GM12873 (cell line): ENCODE data around the gene LRRC43.

Source experiments
- TF ChIP-seq, protein P1 (sequence below): IDR thresholded peaks from 2 replicates; pipeline ENCODE4 v1.5.1; 2012; ENCODE audit warnings: low read depth, mild to moderate bottlenecking, moderate library complexity, low read length, control low read depth; ENCODE audit not compliant: insufficient read depth; ENCODE audit errors: missing control alignments

LRRC43 gene

DNA sequence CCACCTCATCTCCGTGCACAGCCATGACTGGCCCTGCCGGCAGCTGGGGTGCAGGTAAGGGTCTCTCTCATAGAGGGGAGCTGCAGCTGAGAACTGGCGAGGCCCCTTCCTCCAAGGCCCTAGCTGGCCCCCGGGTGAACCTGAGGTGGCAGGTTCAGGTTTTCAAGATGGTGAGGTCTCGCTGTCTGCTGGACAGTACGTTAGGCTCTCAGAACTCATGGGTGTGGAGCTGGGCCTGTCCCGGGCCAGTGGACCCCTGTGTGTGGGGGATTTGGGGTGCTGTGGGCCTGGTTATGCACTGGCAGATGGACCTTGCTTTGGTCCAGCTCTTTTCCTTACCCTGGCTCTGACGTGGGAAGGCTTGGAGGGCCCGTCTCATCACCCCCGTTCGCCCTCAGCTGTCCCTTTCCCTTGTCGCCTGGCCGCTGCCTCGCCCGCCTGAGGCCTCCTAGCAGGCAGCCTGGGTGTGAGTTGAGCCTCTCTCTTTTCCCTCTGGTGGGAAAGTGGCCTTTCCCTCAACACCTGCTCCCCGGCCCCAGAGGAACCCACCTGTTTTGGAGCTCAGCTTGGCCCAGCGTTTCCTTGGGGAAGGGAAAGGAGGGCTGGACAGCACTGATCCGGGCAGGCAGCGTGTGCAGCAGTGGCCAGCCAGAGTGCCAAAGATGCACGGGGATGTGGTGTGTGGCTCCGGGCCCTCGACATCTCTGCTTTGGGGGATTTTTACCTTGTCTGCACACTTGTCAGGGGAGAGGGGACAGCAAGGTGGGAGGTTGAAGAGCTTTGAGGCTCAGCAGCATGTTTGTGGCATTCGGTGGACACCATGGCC lies 37.2 kb upstream of the LRRC43 start:
- TF ChIP-seq, protein P1, sequence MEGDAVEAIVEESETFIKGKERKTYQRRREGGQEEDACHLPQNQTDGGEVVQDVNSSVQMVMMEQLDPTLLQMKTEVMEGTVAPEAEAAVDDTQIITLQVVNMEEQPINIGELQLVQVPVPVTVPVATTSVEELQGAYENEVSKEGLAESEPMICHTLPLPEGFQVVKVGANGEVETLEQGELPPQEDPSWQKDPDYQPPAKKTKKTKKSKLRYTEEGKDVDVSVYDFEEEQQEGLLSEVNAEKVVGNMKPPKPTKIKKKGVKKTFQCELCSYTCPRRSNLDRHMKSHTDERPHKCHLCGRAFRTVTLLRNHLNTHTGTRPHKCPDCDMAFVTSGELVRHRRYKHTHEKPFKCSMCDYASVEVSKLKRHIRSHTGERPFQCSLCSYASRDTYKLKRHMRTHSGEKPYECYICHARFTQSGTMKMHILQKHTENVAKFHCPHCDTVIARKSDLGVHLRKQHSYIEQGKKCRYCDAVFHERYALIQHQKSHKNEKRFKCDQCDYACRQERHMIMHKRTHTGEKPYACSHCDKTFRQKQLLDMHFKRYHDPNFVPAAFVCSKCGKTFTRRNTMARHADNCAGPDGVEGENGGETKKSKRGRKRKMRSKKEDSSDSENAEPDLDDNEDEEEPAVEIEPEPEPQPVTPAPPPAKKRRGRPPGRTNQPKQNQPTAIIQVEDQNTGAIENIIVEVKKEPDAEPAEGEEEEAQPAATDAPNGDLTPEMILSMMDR: no peak

DNA sequence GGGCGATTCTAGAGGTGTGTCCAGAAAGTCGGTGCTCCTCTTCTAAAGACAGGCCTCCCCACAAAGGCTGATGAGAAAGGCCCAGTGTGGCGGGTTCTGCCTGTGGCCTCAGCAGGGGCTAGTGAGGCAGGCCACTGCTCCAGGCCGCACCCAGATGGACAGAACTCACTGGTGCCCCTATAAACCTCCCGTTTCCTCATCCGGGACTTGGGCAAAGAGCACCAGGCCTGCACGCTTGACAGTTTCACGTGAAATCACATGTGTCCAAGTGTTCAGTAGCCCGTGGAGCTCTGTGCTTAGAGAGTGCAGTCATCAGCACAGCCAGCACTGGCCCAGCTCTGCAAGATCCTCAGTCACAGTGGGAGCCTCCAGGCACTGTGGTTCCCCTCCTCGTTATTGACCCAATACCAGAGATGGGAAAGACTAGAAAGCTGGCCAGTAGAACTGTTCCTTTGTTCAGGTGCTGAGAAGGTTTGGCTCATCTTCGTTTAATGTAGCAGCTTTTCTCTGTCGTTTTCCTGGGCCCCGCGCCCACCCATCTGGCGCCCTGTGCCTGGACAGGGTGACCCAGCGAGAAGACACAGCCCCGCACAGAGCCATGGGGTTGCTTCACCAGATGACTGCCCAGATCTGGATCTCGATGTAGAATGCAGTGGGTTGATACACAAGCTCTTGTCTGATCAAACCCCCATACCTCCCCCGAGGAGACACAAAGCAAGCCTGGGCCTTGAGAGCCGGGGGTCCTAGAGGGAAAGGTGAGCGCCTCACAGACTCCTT lies 35.2 kb upstream of the LRRC43 start:
- TF ChIP-seq, protein P1: no peak

DNA sequence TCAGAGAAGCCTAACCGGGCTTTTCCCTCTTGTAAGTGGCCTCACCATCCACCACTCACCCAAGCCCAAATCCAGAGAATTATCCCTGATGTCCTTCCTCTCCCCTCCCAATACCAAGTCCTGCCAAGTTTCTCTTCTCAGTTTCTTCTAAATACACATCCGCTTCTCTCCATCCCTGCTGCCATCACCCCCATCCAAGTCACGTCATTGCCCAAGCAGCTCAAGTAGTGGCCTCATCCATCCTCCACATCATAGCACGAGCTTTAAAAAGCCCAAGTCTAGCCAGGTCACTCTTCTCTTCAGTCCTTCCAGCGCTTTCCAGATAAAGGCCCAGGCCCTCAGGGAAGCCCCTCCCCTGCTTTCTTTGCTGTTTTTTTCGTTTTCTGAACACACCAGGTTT lies 34.3 kb upstream of the LRRC43 start:
- TF ChIP-seq, protein P1: no peak

DNA sequence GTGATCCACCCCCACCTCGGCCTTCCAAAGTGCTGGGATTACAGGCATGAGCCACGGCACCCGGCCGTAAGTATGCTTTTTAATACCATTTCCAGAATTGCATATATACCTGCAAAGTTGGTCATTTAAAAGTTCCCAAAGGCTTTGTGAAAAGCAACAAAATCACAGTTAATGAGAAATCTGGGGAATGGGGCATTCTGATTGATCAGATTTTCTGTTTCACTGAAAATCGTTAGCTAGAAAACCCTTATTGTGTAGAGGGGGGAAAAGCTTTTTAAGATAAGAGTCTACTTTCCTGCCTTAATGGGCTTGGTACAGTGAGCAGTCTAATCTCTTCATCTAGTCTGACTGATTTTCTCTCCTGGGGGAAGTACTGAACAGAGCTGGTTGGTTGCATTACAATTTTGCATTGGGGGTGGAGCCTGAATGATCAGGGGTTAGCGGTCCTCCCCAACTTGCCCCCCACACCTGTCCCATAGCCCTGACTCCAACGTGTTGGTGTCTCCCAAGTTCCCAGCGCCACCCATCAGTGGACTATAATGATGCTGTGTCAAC lies 32.7 kb upstream of the LRRC43 start:
- TF ChIP-seq, protein P1: no peak

DNA sequence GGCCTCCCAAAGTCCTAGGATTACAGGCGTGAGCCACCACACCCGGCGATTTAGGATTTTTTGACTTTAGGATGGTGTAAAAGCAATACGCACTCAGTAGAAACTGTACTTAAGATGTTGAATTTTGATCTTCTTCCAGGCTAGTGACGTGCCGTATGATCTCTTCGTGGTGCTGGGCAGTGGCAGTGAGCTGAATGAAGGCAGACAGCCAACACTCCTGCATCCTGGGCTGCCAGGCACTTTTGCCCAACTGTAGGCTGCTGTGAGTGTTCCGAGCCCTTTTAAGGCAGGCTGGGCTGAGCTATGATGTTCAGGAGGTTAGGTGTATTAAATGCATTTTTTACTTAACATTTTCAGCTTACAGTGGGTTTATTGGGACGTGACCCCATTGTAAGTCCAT lies 30.2 kb upstream of the LRRC43 start:
- TF ChIP-seq, protein P1: no peak

DNA sequence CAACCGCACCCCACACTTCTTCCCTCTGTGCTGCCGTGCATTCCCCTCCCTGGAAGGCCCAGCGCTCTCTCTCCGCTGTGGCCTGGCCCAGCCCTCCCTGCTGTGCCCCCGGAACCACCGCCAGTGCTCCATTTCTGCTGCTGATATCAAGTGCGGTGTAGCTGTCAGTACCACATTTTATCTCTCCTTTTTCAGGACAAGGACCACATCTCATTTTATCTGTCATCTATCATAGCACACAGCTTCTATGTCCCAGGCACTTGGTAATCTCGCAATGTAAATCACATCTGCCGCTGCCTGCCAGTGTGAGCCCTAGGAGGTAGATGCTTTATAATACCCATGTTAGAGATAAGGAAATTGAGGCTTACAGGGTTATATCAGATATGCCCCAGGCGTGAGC lies 27.2 kb upstream of the LRRC43 start:
- TF ChIP-seq, protein P1: no peak

DNA sequence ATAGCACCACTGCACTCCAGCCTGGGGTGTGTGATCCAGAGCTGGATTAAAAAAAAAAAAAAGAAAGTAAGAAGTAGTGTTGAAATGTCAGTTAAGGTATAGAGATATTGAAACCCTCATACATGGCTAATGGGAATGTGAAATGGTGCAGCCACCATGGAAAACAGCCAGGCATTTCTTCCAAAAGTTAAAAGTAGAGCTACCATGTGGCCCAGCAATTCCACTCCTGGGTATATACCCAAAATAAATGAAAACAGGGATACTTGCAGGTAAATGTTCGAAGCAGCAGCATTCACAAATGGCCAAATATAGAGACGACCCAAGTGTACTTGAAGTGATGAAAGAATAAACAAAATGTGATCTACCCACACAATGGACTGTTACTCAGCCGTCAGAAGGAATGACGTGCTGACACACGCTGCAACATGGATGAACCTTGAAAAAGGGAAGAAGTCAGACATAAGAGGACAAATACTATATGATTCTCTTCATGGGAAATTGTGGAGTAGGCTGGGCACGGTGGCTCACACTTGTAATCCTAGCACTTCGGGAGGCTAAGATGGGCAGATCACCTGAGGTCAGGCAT lies 24.1 kb upstream of the LRRC43 start:
- TF ChIP-seq, protein P1: no peak
